ENCODE results near the gene ALDH1A2.

ALDH1A2 gene

GRCh38 chr15:58108117-58108516, 42.6 kb upstream of the ALDH1A2 start:
- DNase-seq (ENCODE audit: low read depth) = no peak
- TF ChIP-seq CTCF (IDR thresholded peaks at IDR 0.05; ENCODE audit: control insufficient read depth, insufficient read depth, low read depth, low read length, missing control alignments) = no peak
- H3K4me3 ChIP-seq (ENCODE audit: control insufficient read depth, low read depth, low read length) = no peak overlapping the region

GRCh38 chr15:58103482-58103881, 38.0 kb upstream of the ALDH1A2 start:
- no peak overlapping the region for H3K4me3 ChIP-seq (ENCODE audit: control insufficient read depth, low read depth, low read length)
- no peak for DNase-seq (ENCODE audit: low read depth)
- TF ChIP-seq CTCF (IDR thresholded peaks at IDR 0.05; ENCODE audit: control insufficient read depth, insufficient read depth, low read depth, low read length, missing control alignments) = no peak

- H3K4me3 ChIP-seq (ENCODE audit: control insufficient read depth, low read depth, low read length) = no peak overlapping the region
- TF ChIP-seq CTCF (IDR thresholded peaks at IDR 0.05; ENCODE audit: control insufficient read depth, insufficient read depth, low read depth, low read length, missing control alignments) = no peak
- no peak for DNase-seq (ENCODE audit: low read depth)
Measured at GRCh38 chr15:58096529-58097084, 31.1 kb upstream of the ALDH1A2 start.

GRCh38 chr15:58095415-58095814, 29.9 kb upstream of the ALDH1A2 start:
- TF ChIP-seq CTCF (IDR thresholded peaks at IDR 0.05; ENCODE audit: control insufficient read depth, insufficient read depth, low read depth, low read length, missing control alignments) = no peak
- DNase-seq (ENCODE audit: low read depth) = no peak
- no peak overlapping the region for H3K4me3 ChIP-seq (ENCODE audit: control insufficient read depth, low read depth, low read length)

DNA sequence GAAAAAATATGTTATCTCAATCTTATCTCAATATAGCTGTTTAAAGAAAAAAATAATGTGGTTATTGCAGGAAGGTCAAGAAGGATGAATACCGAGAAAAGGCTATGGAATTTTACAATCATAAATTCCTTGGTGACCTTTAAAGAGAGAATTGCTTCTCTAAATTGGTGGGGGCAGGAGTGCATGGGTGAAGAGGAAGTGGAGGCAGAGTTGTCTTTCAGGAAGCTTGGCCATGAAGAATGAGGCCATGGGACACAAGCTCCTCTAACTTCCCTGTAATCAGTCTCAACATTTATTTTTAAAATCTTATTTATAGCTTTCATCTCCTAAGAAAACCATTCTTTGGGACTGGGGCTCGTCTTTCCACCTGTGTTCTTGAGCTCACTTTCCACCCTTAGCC, 22.4 kb upstream of the ALDH1A2 start:
- no peak for TF ChIP-seq CTCF (IDR thresholded peaks at IDR 0.05; ENCODE audit: control insufficient read depth, insufficient read depth, low read depth, low read length, missing control alignments)
- no peak overlapping the region for H3K4me3 ChIP-seq (ENCODE audit: control insufficient read depth, low read depth, low read length)
- no peak for DNase-seq (ENCODE audit: low read depth)

DNA sequence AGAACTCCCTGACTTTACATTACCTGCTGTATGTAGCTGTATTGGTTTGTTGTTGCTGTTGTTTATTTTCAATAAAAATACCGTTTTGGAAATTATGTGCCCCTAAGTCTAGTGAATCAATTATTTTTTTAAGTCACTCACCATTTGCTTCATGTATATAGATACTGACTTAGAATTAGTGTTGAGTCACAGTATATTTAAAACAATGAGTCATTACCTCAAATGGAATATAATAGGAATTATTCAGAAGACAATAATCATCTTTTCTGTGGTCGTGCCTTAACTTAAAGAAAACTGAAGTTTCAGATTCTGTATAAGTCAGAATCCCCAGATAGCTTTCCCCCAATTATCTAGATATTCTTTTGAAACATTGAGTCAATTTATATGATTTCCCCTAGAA, 21.0 kb upstream of the ALDH1A2 start:
- TF ChIP-seq CTCF (IDR thresholded peaks at IDR 0.05; ENCODE audit: control insufficient read depth, insufficient read depth, low read depth, low read length, missing control alignments) = no peak
- no peak for DNase-seq (ENCODE audit: low read depth)
- H3K4me3 ChIP-seq (ENCODE audit: control insufficient read depth, low read depth, low read length) = no peak overlapping the region

GRCh38 chr15:58083526-58083925, 18.0 kb upstream of the ALDH1A2 start:
- no peak for TF ChIP-seq CTCF (IDR thresholded peaks at IDR 0.05; ENCODE audit: control insufficient read depth, insufficient read depth, low read depth, low read length, missing control alignments)
- no peak overlapping the region for H3K4me3 ChIP-seq (ENCODE audit: control insufficient read depth, low read depth, low read length)
- no peak for DNase-seq (ENCODE audit: low read depth)
